Erythroblast (primary cell): ENCODE measurements around the gene CRIP1.

Experiments
- GATA1 ChIP-seq: IDR thresholded peaks from 2 replicates; pipeline ENCODE4 v1.6.1; 2011; ENCODE audit warnings: low read depth, mild to moderate bottlenecking, control low read depth, low read length, moderate library complexity
- POLR2A ChIP-seq: IDR thresholded peaks from 2 replicates; pipeline ENCODE4 v1.6.1; 2011; ENCODE audit warnings: mild to moderate bottlenecking, low read length

DNA sequence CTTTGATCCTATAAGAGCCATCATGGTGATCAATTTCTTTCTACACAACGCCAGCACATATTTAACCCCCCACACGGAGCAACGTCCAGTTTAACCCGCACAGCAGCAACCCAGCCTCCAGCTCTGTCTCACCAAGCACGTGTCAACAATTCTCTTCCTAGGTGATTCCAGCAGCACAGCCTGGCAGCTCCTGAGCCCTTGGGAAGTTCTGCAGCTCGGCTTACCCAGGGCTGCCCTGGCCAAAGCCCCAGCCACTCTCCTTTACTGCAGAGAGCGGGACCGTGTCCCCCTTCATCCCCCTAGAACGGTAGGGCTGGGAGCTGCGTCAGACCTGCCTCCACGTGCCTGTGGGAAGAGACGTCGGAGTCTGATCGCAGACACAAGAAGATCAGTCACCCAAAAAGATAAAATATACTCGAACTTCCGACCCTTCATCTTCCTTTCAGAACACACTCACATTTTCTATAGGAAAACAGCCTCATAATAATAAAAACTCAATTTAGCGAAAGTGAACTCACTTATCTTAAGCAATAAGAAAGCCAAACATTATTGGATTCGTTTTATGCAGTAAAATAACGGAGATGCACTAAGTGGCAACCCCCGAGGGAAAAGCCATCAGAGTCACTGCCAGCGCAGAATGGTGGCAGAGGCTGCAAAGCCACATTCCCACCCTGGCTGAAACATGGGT, 47.3 kb downstream of the CRIP1 start:
- no peak for TF ChIP-seq POLR2A
- TF ChIP-seq GATA1, result no peak
